LNCaP clone FGC (cell line): ENCODE results near the gene LCAT.

ENCODE experiments used
- DNase-seq: peaks from one replicate; pipeline ENCODE4 v3.0.0-alpha.2; 2011; ENCODE audit warnings: low read depth
- H3K4me3 ChIP-seq: 2 replicates; pipeline ENCODE4 v1.5.1; 2011; ENCODE audit warnings: mild to moderate bottlenecking, low read depth, low read length, control low read depth
- CTCF ChIP-seq: IDR thresholded peaks from 2 replicates; pipeline ENCODE4 v1.5.1; 2012; ENCODE audit warnings: mild to moderate bottlenecking; ENCODE audit not compliant: control insufficient read depth, insufficient read depth; ENCODE audit errors: extremely low read depth

Gene LCAT

GRCh38 chr16:67928561-67929364, 15.2 kb downstream of the LCAT start:
- DNase-seq, result no peak
- TF ChIP-seq CTCF, result peak; percentile 99

GRCh38 chr16:67928147-67928546, 15.8 kb downstream of the LCAT start:
- DNase-seq, result no peak
- no peak overlapping the region for H3K4me3 ChIP-seq
- TF ChIP-seq CTCF, result no peak

More at GRCh38 chr16:67928561-67929364, 15.2 kb downstream of the LCAT start:
- no peak overlapping the region for H3K4me3 ChIP-seq

GRCh38 chr16:67927131-67927941, 16.6 kb downstream of the LCAT start:
- no peak for DNase-seq
- TF ChIP-seq CTCF, result no peak
- H3K4me3 ChIP-seq, result no peak overlapping the region

- TF ChIP-seq CTCF, result 0 out of 2 replicates have a peak, but pooled peaks have one; percentile 0
- DNase-seq, result peak; percentile 96
- H3K4me3 ChIP-seq, result peak overlapping the region; percentile 34
Measured at GRCh38 chr16:67926181-67926750, 17.7 kb downstream of the LCAT start.

GRCh38 chr16:67924140-67924906, 19.6 kb downstream of the LCAT start:
- no peak for TF ChIP-seq CTCF
- DNase-seq, result no peak
- no peak overlapping the region for H3K4me3 ChIP-seq

- H3K4me3 ChIP-seq, result peak overlapping the region; percentile 4; the same call in 1 of the 2 replicates
- peak; percentile 71 for DNase-seq
- no peak for TF ChIP-seq CTCF
Measured at GRCh38 chr16:67923414-67924116, 20.4 kb downstream of the LCAT start.
